ENCODE measurements around the gene ZNF335.

DNA sequence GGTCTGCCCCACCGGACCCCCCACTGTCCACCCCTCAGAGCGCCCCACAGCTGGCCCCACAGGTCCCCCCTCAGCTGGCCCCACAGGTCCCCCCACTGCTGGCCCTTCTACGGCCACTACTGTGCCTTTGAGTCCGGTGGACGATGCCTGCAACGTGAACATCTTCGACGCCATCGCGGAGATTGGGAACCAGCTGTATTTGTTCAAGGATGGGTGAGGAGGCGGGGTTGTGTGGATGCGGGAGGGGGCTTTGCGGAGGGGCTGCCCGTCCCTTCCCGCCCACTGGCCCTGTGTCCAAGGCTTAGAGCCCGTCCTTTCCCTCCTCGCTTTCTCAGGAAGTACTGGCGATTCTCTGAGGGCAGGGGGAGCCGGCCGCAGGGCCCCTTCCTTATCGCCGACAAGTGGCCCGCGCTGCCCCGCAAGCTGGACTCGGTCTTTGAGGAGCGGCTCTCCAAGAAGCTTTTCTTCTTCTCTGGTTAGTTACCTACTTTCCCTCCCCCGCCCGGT, 41.4 kb upstream of the ZNF335 start:
- TF ChIP-seq EZH2phosphoT487 (IDR thresholded peaks at IDR 0.05; ENCODE audit: insufficient read depth, low read depth), result no peak
- TF ChIP-seq EZH2 (IDR thresholded peaks at IDR 0.05; ENCODE audit: insufficient read depth, poor library complexity, severe bottlenecking), result no peak
